BLaER1 (cell line): ENCODE results near the gene CFAP61.
"Not testable (repeated sequence)": the region's sequence is repeated elsewhere in the genome, so short reads cannot be mapped to it uniquely, and the experiment has no call there.

Experiments used
- H3K27ac ChIP-seq: shearing (Covaris generic); formaldehyde crosslinking; 2 replicates; pipeline ENCODE4 v1.8.1; 2022
- H3K27me3 ChIP-seq: shearing (Covaris generic); formaldehyde crosslinking; 2 replicates; pipeline ENCODE4 v1.8.1; 2022
- H3K36me3 ChIP-seq: shearing (Covaris generic); formaldehyde crosslinking; 2 replicates; pipeline ENCODE4 v1.8.1; 2022
- H3K4me1 ChIP-seq: shearing (Covaris generic); formaldehyde crosslinking; 2 replicates; pipeline ENCODE4 v1.8.1; 2022
- H3K4me2 ChIP-seq: shearing (Covaris generic); formaldehyde crosslinking; 2 replicates; pipeline ENCODE4 v1.8.1; 2022
- H3K4me3 ChIP-seq: shearing (Covaris generic); formaldehyde crosslinking; 2 replicates; pipeline ENCODE4 v1.8.1; 2022
- H3K9ac ChIP-seq: shearing (Covaris generic); formaldehyde crosslinking; 2 replicates; pipeline ENCODE4 v1.8.1; 2022
- H3K9me3 ChIP-seq: shearing (Covaris generic); formaldehyde crosslinking; 2 replicates; pipeline ENCODE4 v1.8.1; 2022
- H4K20me1 ChIP-seq: shearing (Covaris generic); formaldehyde crosslinking; 2 replicates; pipeline ENCODE4 v1.8.1; 2022
- Cebpa-rat ChIP-seq: shearing (Covaris generic); IDR thresholded peaks from 2 replicates; pipeline ENCODE4 v1.8.1; 2022

Gene CFAP61

DNA sequence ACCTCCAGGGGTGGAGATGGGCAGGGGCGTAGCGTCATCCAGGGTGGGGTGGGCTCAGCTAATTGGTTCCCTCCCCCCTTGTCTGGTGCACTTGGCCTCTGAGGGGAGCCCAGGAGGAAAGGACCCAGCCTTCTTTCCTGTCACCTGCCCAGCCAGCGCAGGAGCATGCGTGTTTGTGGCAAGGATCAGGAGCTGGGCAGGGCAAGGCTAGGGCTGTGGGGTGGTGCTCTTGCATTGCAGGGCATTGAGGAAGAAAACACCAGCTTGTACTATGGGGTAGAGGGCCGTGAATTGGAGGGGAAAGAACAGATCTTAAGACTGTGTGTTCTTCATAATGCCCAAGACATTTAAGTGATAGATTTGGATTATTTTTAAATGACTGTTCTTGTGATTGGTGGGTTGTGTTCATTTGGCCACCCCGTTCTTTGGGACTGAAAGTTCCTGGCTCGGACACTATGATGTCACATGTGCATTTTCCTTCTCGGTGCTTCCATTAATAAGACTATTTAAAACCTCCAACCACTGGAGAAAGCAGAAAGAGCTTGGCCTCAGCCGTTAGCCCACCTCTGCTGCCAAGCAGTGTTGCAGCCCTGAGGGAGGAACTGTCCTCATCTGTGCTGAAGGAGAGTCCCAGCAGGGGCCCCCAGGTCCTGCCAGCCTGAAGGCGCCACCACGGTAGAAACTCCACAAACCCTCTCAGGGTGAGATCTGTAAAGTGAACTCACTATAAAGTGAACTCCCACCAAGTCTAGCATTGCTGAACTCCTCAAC lies 179.4 kb downstream of the CFAP61 start:
- no peak overlapping the region; the same call in 1 of the 2 replicates for H3K9ac ChIP-seq
- no peak for TF ChIP-seq Cebpa-rat
- no peaks in the 10 kb centered on the region for H3K36me3 ChIP-seq
- H3K4me1 ChIP-seq, result peaks cover 58% of the 10 kb centered on the region
- H3K4me3 ChIP-seq, result peak overlapping the region; percentile 23; the same call in 1 of the 2 replicates
- H3K9me3 ChIP-seq, result peaks cover 11% of the 10 kb centered on the region; the same call in 1 of the 2 replicates
- H4K20me1 ChIP-seq, result no peaks in the 10 kb centered on the region
- peak overlapping the region; percentile 58; the same call in 1 of the 2 replicates for H3K27ac ChIP-seq
- no peaks in the 10 kb centered on the region for H3K27me3 ChIP-seq
- peak overlapping the region; percentile 80 for H3K4me2 ChIP-seq

DNA sequence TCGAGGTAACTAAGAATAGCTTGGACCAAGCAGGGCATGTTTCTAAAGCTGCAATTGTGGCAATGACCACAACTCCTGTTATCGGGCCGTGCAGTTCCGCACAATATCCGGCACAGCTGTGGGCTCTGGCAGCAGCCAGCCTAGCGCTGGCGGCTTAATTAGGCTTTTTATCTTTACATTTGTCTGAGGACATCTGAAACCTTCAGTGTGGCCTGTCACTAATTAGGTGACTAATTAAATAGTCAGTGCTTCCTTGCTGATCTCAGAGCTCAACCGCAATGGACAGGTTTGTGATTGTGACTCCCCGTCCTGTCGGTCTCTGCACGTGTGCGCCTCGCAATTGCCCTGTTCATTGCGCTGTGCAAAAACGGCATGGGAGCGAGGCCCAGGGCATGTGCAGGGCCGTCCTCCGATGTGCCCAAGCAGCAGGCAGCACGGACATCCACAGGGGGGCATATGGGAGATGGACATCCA lies 180.7 kb downstream of the CFAP61 start:
- no peaks in the 10 kb centered on the region for H4K20me1 ChIP-seq
- TF ChIP-seq Cebpa-rat, result no peak
- peak overlapping the region; percentile 58 for H3K27ac ChIP-seq
- H3K36me3 ChIP-seq, result no peaks in the 10 kb centered on the region
- peak overlapping the region; percentile 80 for H3K4me2 ChIP-seq
- no peaks in the 10 kb centered on the region for H3K27me3 ChIP-seq
- no peaks in the 10 kb centered on the region for H3K9me3 ChIP-seq
- H3K4me3 ChIP-seq, result no peak overlapping the region
- H3K9ac ChIP-seq, result no peak overlapping the region
- H3K4me1 ChIP-seq, result peaks cover 58% of the 10 kb centered on the region

DNA sequence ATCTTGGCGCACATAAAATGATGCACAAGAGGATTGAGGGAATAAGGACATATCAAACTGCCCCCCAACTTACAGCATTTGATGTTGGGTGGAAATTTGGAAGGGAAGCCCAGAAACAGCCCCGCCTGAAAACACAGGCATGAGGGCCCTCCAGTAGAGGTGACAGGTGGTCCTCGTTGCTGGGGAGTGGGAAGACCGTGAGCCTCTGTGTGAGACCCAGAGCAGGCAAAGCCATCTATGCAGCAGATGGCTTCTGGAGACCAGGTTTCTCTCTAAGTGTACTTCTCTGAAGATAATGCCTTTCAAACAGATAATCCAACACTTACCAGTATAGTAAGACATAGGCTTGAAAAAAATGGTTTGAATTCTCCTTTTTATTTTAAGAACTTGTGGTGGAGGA lies 183.3 kb downstream of the CFAP61 start:
- no peaks in the 10 kb centered on the region for H4K20me1 ChIP-seq
- no peaks in the 10 kb centered on the region for H3K27me3 ChIP-seq
- peaks cover 53% of the 10 kb centered on the region for H3K4me1 ChIP-seq
- H3K9ac ChIP-seq, result no peak overlapping the region
- TF ChIP-seq Cebpa-rat, result no peak
- peak overlapping the region; percentile 80 for H3K4me2 ChIP-seq
- H3K36me3 ChIP-seq, result no peaks in the 10 kb centered on the region
- no peak overlapping the region for H3K27ac ChIP-seq
- H3K9me3 ChIP-seq, result no peaks in the 10 kb centered on the region
- H3K4me3 ChIP-seq, result no peak overlapping the region

DNA sequence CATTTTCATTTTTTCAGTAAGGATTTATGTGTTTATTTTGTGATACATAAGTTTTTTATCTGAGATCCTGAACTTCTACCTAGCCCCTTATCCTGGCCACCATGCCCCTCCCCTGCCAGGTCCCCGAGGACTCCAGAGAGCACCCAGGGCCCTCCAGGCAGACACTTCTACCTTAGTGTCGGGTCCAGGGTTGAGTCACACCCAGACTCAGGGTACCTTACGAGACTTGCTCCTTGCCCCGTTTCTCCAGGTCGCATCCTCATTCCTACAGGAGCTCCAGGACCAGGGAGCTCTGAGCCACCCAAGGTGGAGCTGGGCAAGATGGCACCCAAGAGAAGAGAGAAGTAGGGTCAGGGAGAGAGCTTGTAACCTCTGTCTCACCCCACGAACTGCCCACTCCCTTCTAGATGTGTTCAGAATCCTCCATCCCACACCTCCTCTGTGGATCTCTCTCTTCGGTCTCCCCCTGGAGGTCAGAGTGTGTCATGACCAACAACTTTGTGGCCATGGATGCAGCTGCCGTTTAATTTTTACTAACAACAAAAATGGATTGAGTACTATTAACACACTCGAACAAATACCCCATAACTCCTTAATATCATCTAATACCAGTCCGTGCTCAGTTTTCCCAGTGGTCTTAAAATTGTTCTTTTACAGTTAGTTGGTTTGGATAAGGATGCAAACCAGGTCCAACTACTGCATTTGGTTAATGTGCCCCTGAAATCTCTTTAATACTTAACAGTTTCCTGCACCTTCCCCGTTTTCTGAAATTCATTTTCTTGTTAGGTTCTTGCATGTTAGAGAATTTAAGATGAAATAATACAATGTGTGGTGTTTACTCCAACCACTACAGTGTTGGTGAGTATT lies 185.0 kb downstream of the CFAP61 start:
- Histone ChIP-seq H3K9me3 (no peaks in the 10 kb centered on the region), H3K4me1 (peaks cover 36% of the 10 kb centered on the region), H4K20me1 (no peaks in the 10 kb centered on the region), H3K27ac (no peak overlapping the region), H3K27me3 (no peaks in the 10 kb centered on the region), H3K4me2 (0 out of 2 replicates have a peak overlapping the region, but pooled peaks have one; percentile 12), H3K36me3 (no peaks in the 10 kb centered on the region), H3K4me3 (no peak overlapping the region), H3K9ac (no peak overlapping the region)
- TF ChIP-seq Cebpa-rat, result no peak

DNA sequence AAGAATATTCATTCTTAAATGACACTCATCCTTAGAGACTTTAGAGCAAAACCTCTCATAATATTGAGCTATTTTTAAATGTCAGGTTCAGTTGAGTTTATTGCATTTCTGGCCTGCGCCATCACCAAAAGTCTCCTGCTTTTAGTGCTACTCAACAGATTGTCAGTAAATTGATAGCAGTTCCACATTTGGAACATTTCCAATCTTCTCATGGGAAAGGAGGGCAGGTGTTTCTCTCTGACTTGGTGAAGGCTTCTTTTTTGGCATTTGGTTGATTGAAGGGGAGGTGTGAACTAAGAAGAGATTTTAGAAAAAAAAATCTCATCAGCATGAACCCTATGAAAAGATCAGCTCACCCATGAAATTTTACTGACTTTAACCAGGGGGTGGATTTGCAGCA lies 189.6 kb downstream of the CFAP61 start:
- no peak for TF ChIP-seq Cebpa-rat
- Histone ChIP-seq H3K4me2 (no peak overlapping the region), H3K4me1 (no peaks in the 10 kb centered on the region)

DNA sequence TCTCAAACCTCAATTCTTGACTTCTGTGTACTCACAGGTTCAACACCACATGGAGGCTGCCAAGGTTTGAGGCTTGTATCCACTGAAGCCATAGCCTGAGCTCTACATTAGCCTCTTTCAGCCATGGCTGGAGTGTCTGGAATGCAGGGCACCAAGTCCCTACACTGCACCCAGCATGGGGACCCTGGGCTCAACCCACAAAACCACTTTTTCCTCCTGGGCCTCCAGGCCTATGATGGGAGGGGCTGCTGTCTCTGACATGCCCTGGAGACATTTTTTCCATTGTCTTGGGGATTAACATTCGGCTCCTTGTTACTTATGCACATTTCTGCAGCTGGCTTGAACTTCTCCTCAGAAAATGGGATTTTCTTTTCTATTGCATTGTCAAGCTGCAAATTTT lies 192.1 kb downstream of the CFAP61 start:
- H3K4me2 ChIP-seq, H3K4me3 ChIP-seq, H3K36me3 ChIP-seq, H4K20me1 ChIP-seq, H3K27ac ChIP-seq, H3K9ac ChIP-seq, H3K27me3 ChIP-seq, H3K4me1 ChIP-seq: not testable (repeated sequence)
- H3K9me3 ChIP-seq, result peaks cover 29% of the 10 kb centered on the region

More for the DNA sequence above, 189.6 kb downstream of the CFAP61 start:
- H3K36me3 ChIP-seq, result no peaks in the 10 kb centered on the region
- no peak overlapping the region for H3K4me3 ChIP-seq
- no peaks in the 10 kb centered on the region for H4K20me1 ChIP-seq
- no peaks in the 10 kb centered on the region for H3K27me3 ChIP-seq
- peaks cover 29% of the 10 kb centered on the region for H3K9me3 ChIP-seq
- no peak overlapping the region for H3K27ac ChIP-seq
- no peak overlapping the region for H3K9ac ChIP-seq

GRCh38 chr20:20246996-20247633 lies 194.8 kb downstream of the CFAP61 start:
- Histone ChIP-seq H3K4me3 (no peak overlapping the region), H3K36me3 (no peaks in the 10 kb centered on the region), H4K20me1 (no peaks in the 10 kb centered on the region), H3K27ac (no peak overlapping the region), H3K27me3 (no peaks in the 10 kb centered on the region), H3K4me2 (no peak overlapping the region), H3K4me1 (no peaks in the 10 kb centered on the region), H3K9ac (no peak overlapping the region), H3K9me3 (peaks cover 29% of the 10 kb centered on the region)
- TF ChIP-seq Cebpa-rat, result no peak

GRCh38 chr20:20248620-20249200 lies 196.4 kb downstream of the CFAP61 start:
- Histone ChIP-seq H3K27ac (no peak overlapping the region), H3K4me1 (no peaks in the 10 kb centered on the region), H3K4me2 (no peak overlapping the region), H3K4me3 (no peak overlapping the region), H3K9me3 (peaks cover 19% of the 10 kb centered on the region), H3K27me3 (no peaks in the 10 kb centered on the region), H3K9ac (no peak overlapping the region), H3K36me3 (no peaks in the 10 kb centered on the region), H4K20me1 (no peaks in the 10 kb centered on the region)
- no peak for TF ChIP-seq Cebpa-rat

DNA sequence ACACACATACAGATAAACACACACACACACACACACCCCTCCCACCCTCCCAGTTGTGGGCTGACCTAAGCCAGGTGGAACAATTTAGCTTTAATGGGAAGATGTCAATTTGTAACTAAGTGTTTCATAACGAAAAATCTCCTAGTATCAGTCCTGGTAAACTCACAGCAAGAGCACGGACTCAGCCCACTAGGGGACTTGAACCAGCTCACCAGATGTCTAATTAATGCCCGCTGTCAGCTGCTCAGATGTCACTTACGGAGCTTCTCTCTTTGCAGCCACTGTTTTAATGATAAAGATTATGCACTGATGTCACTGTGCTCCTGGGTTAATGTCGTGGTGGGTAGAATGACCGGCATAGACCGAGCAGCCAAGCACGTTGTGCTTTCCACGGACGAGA lies 199.0 kb downstream of the CFAP61 start:
- no peaks in the 10 kb centered on the region for H3K36me3 ChIP-seq
- no peak for TF ChIP-seq Cebpa-rat
- no peaks in the 10 kb centered on the region; the same call in 1 of the 2 replicates for H3K9me3 ChIP-seq
- no peak overlapping the region for H3K4me2 ChIP-seq
- H3K4me3 ChIP-seq, result no peak overlapping the region
- no peaks in the 10 kb centered on the region for H3K4me1 ChIP-seq
- H3K27ac ChIP-seq, result no peak overlapping the region
- no peaks in the 10 kb centered on the region for H3K27me3 ChIP-seq
- no peak overlapping the region for H3K9ac ChIP-seq
- no peaks in the 10 kb centered on the region for H4K20me1 ChIP-seq
